Erythroblast (primary cell): Measurements from ENCODE around the gene NELL1.

Experiments used
- GATA1 ChIP-seq: IDR thresholded peaks from 2 replicates; pipeline ENCODE4 v1.6.1; 2011; ENCODE audit warnings: low read depth, mild to moderate bottlenecking, control low read depth, low read length, moderate library complexity
- POLR2A ChIP-seq: IDR thresholded peaks from 2 replicates; pipeline ENCODE4 v1.6.1; 2011; ENCODE audit warnings: mild to moderate bottlenecking, low read length

GRCh38 chr11:21198498-21198897 lies 529.1 kb downstream of the NELL1 start:
- TF ChIP-seq POLR2A = no peak
- TF ChIP-seq GATA1 = no peak
